NCI-H1092 treated with DMSO at 0.1 percent for 48 hours (cell line): ENCODE measurements around the gene RAB14.
A peak's percentile ranks its signal among the peaks of the same experiment; 100 is the strongest.

Experiments used
- DNase-seq: peaks from one replicate; lab custom pipeline; 2025; lab: John Stamatoyannopoulos, UW

The RAB14 gene

DNA sequence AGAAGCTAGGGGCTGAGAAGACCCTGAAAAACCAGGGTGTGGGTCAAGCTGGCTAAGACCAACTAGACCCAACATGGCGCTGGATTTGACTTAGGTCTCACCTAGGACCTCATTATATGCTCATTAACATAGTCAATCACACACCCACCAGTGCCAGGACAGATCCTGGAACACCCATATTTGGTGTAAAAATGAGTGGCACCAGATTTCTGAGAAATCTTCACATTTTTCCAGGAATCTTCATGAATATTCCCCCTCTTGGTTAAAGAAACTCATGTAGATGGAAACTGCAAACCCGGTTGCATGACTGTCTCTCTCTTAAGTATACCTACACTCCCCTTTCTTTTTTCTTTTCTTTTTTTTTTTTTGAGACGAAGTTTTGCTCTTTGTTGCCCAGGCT, 17.9 kb upstream of the RAB14 start:
- DNase-seq: no peak

DNA sequence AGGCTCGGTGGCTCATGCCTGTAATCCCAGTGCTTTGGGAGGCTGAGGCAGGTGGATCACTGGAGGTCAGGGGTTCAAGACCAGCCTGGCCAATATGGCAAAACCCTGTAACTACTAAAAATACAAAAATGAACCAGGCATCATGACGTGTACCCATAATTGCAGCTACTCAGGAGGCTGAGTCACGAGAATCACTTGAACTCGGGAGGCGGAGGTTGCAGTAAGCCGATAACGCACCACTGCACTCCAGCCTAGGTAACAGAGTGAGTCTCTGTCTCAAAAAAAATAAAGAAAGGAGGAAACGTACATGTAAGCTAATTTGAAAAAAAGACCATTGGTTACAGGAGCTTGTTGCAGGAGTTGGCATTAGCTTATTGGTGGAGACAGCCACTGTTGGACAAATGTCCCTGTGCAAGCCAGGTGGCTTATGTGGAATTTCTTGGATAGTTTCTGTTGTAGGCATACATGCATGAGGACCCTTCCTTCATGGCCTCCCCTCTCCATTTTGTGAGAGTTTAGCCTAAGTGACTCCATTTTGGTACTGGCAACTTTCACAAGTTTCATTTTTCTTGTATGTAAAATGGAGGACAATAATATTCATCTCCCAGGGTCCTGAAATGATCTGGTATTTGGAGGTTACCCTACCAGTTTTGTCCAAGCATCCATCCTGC, 16.8 kb upstream of the RAB14 start:
- no peak for DNase-seq

DNA sequence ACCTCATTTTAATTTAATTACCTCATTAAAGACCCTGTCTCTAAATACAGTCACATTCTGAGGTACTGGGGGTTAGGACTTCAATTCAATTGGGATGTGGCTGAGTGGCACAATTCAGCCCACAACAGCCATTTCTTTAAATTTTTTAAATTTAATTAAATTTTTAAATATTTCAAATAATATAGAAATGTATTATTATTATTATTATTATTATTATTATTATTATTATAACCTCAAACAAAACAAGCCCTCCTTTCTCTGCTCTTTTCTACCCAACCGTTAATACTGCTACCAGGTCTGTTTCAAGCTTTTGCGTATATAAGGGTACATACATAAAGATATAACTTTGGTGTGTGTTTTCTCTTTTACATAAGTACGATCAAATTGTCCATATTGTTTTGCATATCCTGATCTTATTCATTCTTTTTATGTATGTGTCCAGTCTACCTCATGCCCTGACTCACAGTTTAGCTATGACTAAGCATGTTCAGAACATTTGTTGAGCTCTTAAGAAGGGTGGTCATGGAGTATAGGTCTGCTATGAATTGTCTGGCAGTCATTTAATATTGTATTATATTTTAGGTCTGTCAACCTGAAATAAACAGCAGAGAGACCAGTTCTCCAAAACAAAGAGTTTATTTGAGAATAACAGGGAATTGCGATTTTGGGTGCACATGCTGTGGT, 16.1 kb upstream of the RAB14 start:
- DNase-seq: no peak

DNA sequence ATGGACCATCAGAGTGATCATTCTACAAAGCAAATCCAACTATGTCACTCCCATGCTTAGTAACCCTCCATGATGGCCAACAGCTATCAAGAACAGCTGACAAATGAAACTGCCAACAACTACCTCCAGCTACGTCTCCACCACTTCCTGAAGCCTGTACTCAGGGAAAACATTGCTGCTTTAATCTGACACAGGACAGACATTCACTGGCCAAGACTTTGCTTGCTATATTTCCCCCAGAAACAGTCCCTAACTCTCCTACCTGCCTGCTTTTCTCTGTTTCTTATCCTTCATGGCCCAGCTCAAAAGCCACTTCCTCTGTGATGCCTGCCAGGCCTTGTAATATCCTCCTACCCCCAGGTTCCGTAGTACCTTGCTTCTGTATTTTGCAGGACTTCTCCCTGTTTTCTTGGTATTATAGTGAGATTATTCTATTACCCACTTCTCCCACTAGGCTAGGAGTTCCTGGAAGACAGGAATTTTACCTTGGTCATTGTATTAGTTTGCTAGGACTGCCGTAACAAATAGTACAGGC, 14.7 kb upstream of the RAB14 start:
- no peak for DNase-seq

DNA sequence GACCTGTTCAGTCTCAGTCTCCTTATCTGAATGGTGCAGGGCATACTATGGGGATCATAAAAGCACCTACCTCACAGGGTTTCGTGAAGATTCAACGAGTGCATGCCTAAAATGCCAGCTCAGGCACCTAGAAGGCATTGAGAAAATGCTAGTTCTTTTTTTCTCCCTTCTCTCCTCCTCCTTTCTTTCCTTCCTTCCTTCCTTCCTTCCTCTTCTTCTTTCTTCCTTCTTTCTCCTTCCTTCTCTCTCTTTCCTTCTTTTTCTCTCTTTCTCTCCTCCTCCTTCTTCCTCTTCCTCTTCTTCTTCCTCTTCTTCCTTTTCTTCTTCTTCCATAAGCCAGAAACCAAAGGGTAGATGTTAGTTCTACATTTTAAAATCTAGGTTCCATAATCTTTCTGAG, 12.3 kb upstream of the RAB14 start:
- DNase-seq: no peak

DNA sequence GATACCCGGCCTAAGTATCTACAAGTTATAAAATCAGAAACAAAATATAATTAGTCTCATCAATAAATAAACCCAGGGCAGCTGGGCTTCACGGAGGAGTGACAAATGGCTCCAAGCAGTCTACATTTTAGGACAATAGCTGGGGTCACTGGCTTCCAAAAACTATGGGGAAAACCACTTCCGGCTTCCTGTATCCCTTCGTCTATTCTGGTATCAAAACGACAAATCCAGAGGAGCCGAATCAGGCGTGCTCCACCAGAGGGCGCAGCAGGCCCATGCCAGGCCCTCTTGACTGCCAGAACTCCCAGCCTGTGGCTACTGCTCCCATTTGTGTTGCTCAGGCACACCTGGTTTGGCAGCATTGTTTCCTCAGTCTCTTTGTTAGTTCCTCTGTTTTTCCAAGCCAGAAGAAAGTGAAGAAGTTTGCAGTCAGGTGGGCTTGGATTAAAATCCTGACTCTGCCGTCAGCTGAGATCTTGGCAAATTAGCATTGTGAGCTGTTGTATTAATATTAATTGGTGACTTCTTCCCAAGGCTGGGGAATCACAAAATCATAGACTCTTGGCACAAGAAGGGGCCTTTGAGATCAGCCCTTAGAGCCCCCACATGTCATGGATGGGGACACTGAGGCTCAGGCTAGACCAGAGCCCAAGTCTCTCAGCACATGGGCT, 11.6 kb upstream of the RAB14 start:
- DNase-seq: peak; percentile 81

DNA sequence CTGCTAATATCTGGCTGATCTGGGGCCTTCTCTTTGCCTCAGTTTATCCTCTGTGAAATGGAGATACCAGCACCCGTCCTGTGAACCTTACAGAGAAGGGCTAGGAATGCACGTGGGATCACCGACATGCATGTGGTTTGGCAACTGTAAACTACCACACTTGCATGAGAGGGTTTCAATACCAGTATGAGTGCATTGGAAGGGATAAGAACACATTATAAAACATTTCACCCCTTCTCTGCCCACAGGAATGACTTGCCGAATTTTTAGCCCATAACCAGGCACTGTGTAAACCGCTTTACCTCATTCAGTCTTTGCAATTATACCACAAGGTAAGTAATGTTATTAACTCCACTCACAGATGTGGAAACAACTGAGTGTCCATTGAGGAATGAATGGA, 8.9 kb upstream of the RAB14 start:
- DNase-seq: no peak

DNA sequence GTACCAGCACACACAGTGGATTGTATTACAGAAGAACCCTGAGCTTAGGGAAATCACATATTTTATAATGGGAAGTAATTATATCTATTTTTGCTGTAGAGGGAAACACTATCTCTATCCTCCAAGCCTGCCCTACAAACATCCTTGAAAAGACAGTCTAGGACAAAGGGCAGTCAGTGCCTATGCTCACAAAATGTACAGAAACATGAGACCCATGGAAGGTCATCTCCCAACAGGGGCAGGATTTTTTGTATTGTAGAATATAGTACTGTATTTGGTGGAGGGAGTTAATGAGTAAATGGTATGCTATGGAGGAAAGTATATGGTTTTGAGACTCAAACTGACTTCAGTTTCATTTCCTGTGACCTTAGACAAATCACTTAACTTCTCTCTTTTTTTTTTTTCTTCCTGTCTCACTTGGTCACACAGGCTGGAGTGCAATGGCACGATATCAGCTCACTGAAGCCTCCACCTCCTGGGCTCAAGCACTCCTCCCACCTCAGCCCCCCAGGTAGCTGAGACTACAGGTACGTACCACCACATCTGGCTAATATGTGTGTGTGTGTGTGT, 5.8 kb upstream of the RAB14 start:
- DNase-seq: no peak

DNA sequence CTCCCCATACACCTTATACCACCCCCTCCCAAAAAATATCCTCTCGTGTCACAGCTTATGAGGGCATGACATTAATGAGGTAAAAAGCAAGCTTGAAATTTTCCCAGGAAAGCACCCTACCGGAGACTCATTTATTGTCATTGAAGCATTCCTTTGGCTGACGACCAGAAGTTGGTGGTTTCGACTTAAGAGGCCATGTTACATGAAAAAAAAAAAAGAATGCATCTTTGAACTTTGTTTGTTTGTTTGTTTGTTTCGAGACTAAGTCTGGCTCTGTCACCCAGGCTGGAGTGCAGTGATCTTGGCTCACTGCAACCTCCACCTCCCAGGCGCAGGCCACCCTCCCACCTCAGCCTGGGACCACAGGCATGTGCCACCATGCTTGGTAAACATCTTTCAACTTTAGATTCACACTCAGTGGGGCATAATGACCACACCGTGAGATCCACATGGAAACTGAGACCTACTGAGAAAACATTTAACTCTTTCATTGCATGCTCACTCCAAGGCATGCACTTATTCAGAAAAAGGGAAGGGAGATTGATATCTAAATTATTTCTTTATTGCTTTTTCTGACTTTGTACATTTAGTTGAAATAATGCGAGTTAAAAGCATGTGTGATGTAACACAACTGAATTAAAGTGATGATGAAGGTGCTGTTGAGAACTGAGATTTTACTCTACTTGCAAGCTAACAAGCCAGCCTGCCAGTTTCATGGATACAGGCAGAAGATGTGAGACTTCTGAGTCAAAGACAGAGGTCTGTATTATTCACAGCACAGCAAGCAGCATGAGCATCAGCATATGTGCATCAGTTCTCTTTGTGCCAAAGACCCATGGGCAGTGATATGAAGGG, 5.1 kb upstream of the RAB14 start:
- DNase-seq: no peak

DNA sequence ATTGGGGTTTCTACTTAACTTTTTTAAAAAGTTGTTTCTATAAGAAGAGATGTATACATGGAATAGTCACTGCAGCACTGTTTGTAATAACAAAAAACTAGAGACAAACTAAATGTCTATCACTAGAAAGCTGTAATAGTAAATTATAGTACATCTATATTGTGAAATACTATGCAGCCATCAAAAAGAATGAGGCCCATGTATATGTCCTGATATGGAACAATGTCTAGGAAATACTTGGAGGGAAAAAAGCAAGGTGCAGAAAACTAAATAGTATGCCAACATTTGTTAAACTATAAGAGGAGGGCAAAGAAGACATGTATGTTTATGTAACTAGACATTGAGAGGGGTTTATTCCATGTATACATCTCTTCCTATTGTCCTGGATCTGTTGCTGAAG, 2.9 kb upstream of the RAB14 start:
- DNase-seq: no peak

DNA sequence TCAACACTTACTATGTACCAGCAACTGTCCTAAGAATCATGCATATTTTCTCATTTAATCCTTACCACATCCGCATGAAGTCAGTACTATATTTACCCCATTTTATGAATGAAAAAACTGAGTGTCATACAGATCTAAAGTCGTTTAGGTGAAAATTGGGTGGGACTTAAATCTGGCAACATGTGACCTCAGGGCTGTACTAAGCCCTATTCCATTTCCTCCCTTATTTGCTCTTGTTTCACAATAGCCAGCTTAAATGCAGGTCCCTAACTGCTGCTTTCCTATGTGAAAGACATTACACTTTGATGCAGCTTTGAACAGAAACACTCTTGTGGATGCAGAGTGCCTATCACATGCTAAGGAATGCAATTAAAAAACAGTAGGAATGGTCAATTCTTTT, 2.5 kb upstream of the RAB14 start:
- DNase-seq: no peak

DNA sequence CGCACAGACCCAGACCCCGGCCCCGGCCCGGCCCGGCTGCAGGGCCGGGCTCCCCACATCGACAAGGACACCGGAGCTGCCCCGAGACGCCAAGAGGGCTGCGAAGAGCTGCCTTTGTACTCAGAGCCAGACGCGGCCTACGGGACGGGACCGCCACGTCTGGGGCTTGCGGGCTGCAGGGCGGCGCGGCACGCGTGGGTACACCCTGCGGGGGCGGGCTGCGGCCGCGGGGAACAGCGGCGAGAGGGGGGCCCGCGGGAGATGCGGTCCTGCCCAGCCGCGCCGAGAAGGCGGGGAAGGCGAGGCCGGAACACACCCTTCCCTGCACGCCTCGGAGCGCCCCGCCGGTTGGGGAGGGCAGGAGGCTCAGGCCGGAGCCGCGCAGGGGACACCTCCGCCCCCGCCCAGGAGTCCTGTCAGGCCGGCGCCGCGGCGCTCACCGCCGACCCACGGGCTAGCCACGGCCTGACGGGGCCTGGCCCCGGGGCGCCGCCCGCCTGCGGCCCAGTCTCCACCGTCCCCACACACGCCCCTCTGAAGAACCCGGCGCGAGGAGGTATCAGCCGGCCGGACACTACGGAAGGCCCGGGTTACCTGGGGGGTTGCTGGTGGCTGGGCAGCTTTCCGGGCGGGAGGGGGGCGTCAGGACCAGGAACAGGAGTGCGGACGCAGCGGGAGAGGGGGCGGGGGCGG, 478 bp downstream of the RAB14 start:
- no peak for DNase-seq

DNA sequence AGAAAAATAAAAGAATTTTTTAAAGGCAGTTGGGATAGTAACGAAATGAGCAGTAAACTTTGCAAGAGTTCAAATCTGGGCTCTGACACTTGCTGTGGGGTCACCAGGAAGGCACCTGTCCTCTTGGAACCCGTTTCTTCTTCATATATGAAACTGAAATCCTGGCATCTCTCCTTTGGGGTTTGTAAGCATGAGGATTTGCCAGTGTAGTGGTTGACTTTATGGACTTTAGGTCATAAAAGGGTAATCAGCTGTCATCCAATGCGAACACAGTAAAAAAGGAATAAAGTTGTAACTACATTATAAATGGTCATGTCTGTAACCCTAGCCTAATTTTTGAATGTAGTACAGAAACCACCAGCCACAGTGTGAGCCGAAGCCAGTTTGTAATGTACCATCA, 1.3 kb downstream of the RAB14 start:
- DNase-seq: no peak

DNA sequence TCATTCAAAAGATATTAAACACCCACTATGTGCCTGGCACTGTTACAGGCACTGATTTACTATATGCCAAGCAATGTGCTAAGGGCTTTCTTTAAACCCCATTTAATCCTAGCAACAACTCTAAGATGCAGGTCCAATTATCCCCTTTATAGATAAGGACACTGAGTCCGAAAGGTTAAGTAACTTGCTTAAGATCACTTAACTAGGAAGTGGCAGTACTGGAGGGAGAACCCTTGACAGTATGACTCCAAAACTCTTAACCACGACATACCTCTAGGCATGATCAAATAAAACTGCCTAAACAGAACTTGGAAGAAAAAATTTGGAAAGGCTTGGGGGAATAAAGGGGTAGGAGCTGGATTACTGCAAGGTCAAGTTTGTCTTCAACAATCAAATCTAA, 1.7 kb downstream of the RAB14 start:
- no peak for DNase-seq

DNA sequence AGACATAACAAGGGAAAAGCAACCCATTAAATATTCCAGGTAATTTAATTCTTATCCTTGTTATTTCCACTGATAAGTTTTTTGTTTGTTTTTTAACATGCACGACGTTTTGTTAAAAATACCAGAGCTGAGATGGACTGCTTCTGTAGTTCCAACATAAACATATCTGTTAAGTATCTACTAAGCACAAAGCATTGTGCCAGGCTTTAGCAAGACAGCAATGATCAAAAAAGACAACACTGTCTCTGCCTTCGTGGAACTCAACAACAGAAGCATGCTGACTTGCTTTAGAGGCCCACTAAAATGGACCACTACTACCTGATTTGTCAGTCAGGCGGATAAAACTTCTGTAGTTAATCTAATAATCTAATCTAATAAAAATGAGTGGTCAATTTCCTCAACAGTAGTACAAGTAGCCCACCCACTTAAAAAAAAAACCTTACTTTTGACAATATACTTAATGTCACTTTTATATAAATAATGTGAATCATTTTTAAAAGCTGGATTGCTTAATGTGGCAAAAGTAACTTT, 3.1 kb downstream of the RAB14 start:
- DNase-seq: no peak

DNA sequence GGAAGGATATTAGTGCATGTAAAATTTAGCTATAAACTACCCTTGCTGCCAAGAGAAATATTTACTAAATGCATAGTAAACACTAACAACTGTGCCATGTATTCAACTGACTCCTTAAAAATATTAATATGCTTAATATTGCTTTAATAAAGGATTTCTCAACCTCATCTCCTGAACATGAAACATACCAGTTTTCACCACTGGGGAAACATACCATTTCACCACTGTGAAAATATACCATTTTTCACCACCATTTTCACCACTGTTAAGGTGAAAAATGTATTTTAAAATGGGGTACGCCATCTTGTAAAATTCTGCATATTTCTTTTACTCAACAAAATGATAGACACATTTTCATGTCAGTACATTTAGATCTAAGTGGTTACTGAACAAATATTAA, 4.5 kb downstream of the RAB14 start:
- no peak for DNase-seq

DNA sequence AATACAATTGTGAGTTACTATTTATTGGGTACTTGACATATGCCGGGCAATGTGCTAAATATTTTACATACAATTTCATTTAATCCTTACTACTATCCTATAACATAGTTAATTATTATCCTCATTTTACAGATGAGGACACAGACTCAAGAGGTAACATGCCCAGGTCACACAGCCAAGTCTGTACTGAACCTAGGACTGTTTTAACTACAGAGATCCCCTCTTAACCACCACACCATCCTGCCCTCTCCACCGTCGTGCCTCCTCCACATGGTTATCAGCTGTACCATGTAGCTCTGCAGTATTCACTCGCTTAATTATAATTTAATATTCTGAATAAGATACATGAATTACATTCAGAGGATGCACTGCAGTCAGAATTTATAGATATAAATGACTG, 5.3 kb downstream of the RAB14 start:
- DNase-seq: no peak

DNA sequence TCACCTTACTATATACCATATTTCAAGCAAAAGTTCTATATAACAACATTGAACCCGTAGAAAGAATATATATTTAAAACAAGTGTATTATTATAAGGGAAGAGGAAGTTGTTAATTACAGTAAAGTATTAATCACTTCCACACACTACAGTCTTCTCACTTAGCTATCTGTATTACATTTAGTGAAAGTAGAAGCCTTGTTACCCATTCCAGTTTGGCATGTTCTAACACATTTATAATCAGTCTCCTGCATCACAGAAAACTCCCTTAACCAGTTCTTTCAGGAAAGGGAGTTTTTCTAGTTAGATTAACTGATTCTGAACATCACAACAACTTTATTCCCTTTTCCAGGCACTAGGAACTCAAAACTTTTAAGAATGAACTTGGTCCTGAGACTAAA, 6.9 kb downstream of the RAB14 start:
- no peak for DNase-seq

DNA sequence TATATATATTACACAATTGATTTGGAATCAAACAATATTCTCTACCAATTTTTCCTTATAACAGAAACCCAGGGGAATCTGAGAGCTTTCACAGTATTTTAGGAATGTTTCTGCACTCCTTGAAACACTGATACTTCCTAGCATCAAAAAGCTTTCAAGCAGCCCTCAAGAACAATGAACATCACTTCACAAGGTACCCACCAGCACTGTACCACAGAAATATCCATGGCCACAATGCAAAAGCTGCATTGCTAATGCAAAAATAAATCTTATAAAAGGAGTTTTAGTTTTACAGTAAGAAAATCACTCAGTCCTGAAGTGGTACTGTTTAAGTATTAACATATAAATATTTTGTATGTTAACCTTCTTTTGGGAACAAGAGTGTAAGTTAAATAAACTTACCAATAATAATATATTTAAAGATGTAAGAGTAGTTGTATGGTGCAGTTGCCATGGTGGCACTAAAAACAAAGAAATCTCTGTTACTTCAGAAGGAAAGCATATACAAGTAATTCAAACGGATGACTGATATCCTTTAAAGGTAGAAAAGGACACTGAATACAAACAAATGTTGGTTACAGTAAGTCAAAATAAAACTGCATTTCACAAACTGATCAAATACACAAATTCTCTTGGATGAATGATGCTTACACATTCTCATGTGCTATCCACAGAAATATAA, 8.6 kb downstream of the RAB14 start:
- no peak for DNase-seq

DNA sequence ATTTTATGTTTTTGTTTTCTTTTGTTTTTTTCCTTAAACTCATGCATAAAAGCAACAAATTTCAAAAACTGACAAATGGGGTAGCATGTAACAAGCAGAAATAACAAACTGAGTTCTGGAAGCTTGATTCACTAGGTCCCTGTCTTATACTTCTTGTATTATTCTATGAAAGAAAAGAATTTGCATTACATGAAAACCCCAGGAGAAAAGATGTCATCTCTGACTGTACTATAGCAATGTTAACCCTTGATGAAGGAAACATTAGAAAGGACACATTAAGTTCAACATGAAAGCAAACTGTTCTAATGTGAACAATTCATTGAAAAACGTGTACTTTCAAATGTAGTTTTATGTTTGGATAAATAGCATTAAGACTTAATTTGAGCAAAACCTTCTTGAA, 9.2 kb downstream of the RAB14 start:
- DNase-seq: no peak

DNA sequence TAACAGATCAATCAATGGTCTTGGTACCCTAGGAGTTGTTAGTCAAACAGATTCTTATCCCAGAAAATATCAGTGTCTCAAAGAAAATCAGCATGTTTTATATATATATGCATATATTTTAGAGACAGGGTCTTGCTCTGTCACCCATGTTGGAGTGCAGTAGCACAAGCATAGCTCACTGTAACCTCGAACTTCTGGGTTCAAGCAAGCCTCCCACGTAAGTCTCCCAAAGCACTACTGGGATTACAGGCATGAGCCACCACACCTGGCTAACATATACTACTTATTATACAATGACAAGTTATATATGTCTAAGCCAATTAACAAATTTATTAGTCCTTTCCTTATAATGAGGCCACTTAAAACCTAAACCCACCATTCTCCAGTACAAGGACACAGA, 10.4 kb downstream of the RAB14 start:
- DNase-seq: no peak
